WTC11 (cell line): ENCODE results near the gene DOK7.

Source experiments
- E2F4 ChIP-seq: sonication (generic); formaldehyde crosslinking; IDR thresholded peaks from 2 replicates; pipeline ENCODE4 v1.8.1; 2022; ENCODE audit warnings: low read depth, mild to moderate bottlenecking, moderate library complexity, missing genetic modification reagents, borderline replicate concordance
- MAX ChIP-seq: sonication (generic); formaldehyde crosslinking; IDR thresholded peaks from 2 replicates; pipeline ENCODE4 v1.8.0; 2022; ENCODE audit warnings: mild to moderate bottlenecking, missing genetic modification reagents
- TP53 ChIP-seq: sonication (generic); formaldehyde crosslinking; IDR thresholded peaks from 2 replicates; pipeline ENCODE4 v1.8.1; 2023; ENCODE audit warnings: mild to moderate bottlenecking, missing genetic modification reagents

GRCh38 chr4:3471098-3471760 lies 8.1 kb downstream of the DOK7 start:
- TF ChIP-seq E2F4 (CRISPR knock-in tag) (no peak), MAX (CRISPR knock-in tag) (no peak), TP53 (CRISPR knock-in tag) (no peak)
